ENCODE measurements around the gene BPIFB3.

DNA sequence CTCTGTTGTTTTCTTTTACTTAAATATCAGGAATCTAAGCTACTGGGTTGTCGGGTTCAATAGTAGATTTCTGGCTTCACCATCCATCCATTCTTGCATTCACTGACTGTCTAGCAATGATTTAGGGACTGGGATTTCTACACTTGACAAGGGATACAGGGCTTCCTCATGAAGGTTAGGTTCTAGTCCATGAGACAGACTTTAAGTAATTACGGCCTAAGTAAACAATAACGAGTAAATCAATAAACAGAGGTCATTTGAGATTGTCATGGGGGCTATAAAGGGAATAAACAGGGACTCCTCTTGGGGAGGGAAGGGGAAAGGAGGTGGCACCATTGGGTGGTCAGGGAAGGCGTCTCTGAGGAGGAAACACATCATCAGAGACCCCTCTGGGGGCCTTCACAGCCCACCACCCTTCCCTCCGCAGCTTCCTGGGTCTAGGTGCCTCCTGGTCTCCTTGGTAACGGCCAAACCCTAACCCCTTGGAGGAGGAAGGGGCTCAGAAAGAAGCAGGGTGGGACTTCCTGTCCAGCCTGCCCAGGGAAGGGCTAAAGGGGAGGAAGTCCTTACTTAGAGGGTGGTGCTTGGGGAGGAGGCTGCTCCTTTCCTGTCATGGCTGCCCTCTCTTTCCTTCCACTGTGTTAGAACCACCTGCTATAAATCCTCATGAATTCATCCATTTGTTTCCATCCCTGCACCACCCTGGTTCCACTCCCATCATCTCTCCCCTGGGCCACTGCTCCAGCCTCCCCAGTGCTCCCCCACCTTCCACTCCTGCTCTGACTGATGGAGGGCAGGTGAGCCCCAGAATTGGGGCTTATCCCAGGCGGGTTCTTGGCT is 59.1 kb downstream of the BPIFB3 start:
- TF ChIP-seq, protein P1, sequence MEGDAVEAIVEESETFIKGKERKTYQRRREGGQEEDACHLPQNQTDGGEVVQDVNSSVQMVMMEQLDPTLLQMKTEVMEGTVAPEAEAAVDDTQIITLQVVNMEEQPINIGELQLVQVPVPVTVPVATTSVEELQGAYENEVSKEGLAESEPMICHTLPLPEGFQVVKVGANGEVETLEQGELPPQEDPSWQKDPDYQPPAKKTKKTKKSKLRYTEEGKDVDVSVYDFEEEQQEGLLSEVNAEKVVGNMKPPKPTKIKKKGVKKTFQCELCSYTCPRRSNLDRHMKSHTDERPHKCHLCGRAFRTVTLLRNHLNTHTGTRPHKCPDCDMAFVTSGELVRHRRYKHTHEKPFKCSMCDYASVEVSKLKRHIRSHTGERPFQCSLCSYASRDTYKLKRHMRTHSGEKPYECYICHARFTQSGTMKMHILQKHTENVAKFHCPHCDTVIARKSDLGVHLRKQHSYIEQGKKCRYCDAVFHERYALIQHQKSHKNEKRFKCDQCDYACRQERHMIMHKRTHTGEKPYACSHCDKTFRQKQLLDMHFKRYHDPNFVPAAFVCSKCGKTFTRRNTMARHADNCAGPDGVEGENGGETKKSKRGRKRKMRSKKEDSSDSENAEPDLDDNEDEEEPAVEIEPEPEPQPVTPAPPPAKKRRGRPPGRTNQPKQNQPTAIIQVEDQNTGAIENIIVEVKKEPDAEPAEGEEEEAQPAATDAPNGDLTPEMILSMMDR (optimal IDR thresholded peaks at IDR 0.05 in 1 of 3, IDR thresholded peaks at IDR 0.05 in 1 of 3, conservative IDR thresholded peaks at IDR 0.05 in 1 of 3; ENCODE audit: extremely low read depth in 1 of 3, insufficient read depth in 2 of 3, low read length in 3 of 3), result no peak
- TF ChIP-seq EZH2 (IDR thresholded peaks at IDR 0.05; ENCODE audit: low read length), result no peak
